Calu3 (cell line): Measurements from ENCODE around the gene UQCR11. TPM values are rescaled to one million over a fixed set of nuclear protein-coding genes. Genes with fewer than 3 reads are reported as not detected.
A peak's percentile ranks its signal among the peaks of the same experiment; 100 is the strongest.

Source experiments
- BruUV-seq: library from RNA; stranded (reverse); fragments of 400-500 nt; replicated peaks from 2 replicates; lab custom pipeline; 2021; lab: Mats Ljungman, UMichigan
- CTCF ChIA-PET: fragments of 300-600 bp; sonication (Branson Sonifier 250); formaldehyde crosslinking; loops from one replicate; lab custom pipeline; 2022; ENCODE audit warnings: antibody characterized with exemption; lab: Charles Lee
- DNase-seq: peaks from one replicate; pipeline ENCODE4 v3.0.0; 2022
- H3K27ac Mint-ChIP-seq: one replicate; pipeline ENCODE4 v1.8.0; 2022; ENCODE audit warnings: mixed read lengths; ENCODE audit not compliant: unreplicated experiment
- H3K27me3 Mint-ChIP-seq: one replicate; pipeline ENCODE4 v1.8.0; 2022; ENCODE audit warnings: mixed read lengths; ENCODE audit not compliant: unreplicated experiment
- H3K36me3 Mint-ChIP-seq: one replicate; pipeline ENCODE4 v1.8.0; 2022; ENCODE audit warnings: mild to moderate bottlenecking, moderate library complexity, mixed read lengths; ENCODE audit not compliant: insufficient read depth, unreplicated experiment
- H3K4me1 Mint-ChIP-seq: one replicate; pipeline ENCODE4 v1.8.0; 2022; ENCODE audit warnings: mild to moderate bottlenecking, low read depth, mixed read lengths; ENCODE audit not compliant: unreplicated experiment
- H3K4me3 Mint-ChIP-seq: one replicate; pipeline ENCODE4 v1.8.0; 2022; ENCODE audit warnings: mild to moderate bottlenecking, low read depth, moderate library complexity, mixed read lengths; ENCODE audit not compliant: unreplicated experiment
- H3K9me3 Mint-ChIP-seq: one replicate; pipeline ENCODE4 v1.8.0; 2022; ENCODE audit warnings: low read depth, mixed read lengths; ENCODE audit not compliant: unreplicated experiment
- CTCF ChIP-seq: fragments of 200-600 bp; IDR thresholded peaks from one replicate; pipeline ENCODE4 v1.8.0; 2022; ENCODE audit warnings: antibody characterized with exemption; ENCODE audit not compliant: unreplicated experiment
- intact Hi-C: fragments of 100-400 bp; cut with micrococcal nuclease; formaldehyde crosslinking; loops from one replicate; pipeline ENCODE4 v1.10.0; 2022; ENCODE audit not compliant: unreplicated experiment
- total RNA-seq: library from RNA; stranded (reverse); gene quantifications from 2 replicates; pipeline ENCODE4 v1.2.3, GENCODE V29; 2022

The UQCR11 gene
- total RNA-seq, 1 experiment from 2014 or later = 148 TPM

GRCh38 chr19:1571358-1571757 is 33.9 kb downstream of the UQCR11 start:
- TF ChIP-seq CTCF = no peak
- Mint-ChIP-seq H3K36me3 (peaks cover 37% of the 10 kb centered on the region), H3K4me1 (peaks cover 12% of the 10 kb centered on the region), H3K27ac (no peak overlapping the region), H3K27me3 (peaks cover 19% of the 10 kb centered on the region), H3K9me3 (no peaks in the 10 kb centered on the region), H3K4me3 (no peak overlapping the region)
- DNase-seq = no peak
- no TSS peak for BruUV-seq
- intact Hi-C loops = no loop called here
- CTCF ChIA-PET = no interaction called here

GRCh38 chr19:1570836-1571235 is 34.4 kb downstream of the UQCR11 start:
- CTCF ChIA-PET = no interaction called here
- BruUV-seq = no TSS peak
- Mint-ChIP-seq H3K9me3 (no peaks in the 10 kb centered on the region), H3K4me3 (no peak overlapping the region), H3K4me1 (peaks cover 12% of the 10 kb centered on the region), H3K36me3 (peaks cover 43% of the 10 kb centered on the region), H3K27ac (no peak overlapping the region), H3K27me3 (peaks cover 19% of the 10 kb centered on the region)
- no peak for TF ChIP-seq CTCF
- intact Hi-C loops = no loop called here
- DNase-seq = no peak

- Mint-ChIP-seq H3K4me3 (no peak overlapping the region), H3K9me3 (no peaks in the 10 kb centered on the region), H3K27me3 (peaks cover 19% of the 10 kb centered on the region), H3K4me1 (peaks cover 12% of the 10 kb centered on the region), H3K27ac (peak overlapping the region; percentile 1), H3K36me3 (peaks cover 43% of the 10 kb centered on the region)
- TF ChIP-seq CTCF = no peak
- no peak for DNase-seq
- CTCF ChIA-PET = no interaction called here
- BruUV-seq = no TSS peak
- intact Hi-C loops = no loop called here
Measured at GRCh38 chr19:1569997-1570396, 35.3 kb downstream of the UQCR11 start.

GRCh38 chr19:1568320-1569019 is 36.8 kb downstream of the UQCR11 start, which contains the start of gene MEX3D:
Gene MEX3D, minus strand, starts transcription at chr19:1568325. Its CDS starts 267 bp downstream, at chr19:1568058.
- no peak for TF ChIP-seq CTCF
- peak; percentile 76 for DNase-seq
- no peak within 1 kb of the TSS for H3K27ac Mint-ChIP-seq
- peaks cover 19% of the 10 kb centered on the region for H3K27me3 Mint-ChIP-seq
- peak within 1 kb of the TSS; percentile 61 for H3K4me3 Mint-ChIP-seq
- no TSS peak for BruUV-seq
- H3K9me3 Mint-ChIP-seq = no peaks in the 10 kb centered on the region
- peaks cover 40% of the 10 kb centered on the region for H3K36me3 Mint-ChIP-seq
- peaks cover 12% of the 10 kb centered on the region for H3K4me1 Mint-ChIP-seq
- intact Hi-C loops = no loop called here
- CTCF ChIA-PET = interaction anchor here (0.7 kb wide), 1 partner anchor 23 kb away, joined by 3 read pairs; no protein-coding TSS in a partner anchor
